ENCODE results near the gene DCTN5.
"Not testable (repeated sequence)": the region's sequence is repeated elsewhere in the genome, so short reads cannot be mapped to it uniquely, and the experiment has no call there.

Gene DCTN5

DNA sequence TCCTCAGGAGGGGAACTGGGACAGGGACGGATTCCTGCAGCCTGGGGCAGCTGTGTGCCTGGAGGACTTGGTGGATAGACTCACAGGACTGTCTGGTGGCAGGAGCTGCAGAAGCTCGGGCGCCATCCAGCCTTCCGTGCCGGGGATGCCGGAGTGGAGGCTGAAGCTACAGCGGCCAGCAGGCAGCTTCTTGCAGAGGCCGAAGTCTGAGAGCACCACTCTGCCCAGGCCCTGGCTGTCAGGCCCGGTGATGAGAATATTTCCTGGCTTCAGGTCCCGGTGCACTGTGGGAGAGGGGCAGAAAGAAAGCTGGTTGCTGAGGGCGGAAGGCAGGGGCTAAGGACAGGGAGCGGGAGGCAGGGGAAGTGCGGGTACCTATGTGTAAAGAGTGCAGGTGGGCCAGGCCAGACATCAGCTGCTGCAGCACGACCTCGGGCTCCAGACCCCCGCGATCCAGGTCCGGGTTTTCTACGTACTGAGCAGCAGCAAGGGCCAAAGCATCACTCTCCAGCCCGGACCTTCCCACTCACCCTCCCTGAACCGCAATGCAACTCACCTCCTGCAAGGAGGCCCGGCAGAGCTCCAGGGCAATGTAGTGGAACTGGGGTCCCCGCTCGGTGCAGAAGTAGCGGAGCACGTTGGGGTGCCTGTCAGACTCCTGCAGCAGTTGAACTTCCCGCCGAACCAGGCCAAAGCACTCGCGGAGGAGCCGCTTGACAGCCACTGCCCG lies 53.5 kb downstream of the DCTN5 start:
- no peak for DNase-seq

GRCh38 chr16:23695756-23696155 lies 54.5 kb downstream of the DCTN5 start:
- no peak for DNase-seq

- no peak for DNase-seq
Measured at GRCh38 chr16:23699100-23699499, 57.8 kb downstream of the DCTN5 start.

GRCh38 chr16:23700093-23700492 lies 58.8 kb downstream of the DCTN5 start:
- DNase-seq, result no peak

- DNase-seq, result no peak
Measured at GRCh38 chr16:23700509-23700908, 59.2 kb downstream of the DCTN5 start.

GRCh38 chr16:23701045-23701444 lies 59.8 kb downstream of the DCTN5 start:
- DNase-seq, result no peak

DNA sequence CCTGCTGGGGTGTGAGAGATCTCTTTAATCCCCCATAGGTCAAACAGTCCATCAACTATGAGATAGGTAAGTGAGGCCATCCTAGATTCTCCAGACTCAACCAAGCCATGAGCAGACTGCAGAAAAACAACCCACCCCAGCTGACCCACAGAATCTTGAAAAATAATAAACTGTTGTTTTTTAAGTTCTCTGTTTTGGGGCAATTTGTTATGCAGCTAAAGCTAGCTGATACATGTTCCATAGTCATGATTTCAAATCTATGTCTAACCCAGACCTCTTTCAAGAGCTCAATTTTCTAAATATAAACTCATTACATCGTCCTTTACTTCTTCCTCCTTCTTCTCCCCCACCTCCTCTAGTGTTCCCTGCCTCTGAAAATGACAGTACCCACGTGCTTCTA lies 61.7 kb downstream of the DCTN5 start:
- no peak for DNase-seq

DNA sequence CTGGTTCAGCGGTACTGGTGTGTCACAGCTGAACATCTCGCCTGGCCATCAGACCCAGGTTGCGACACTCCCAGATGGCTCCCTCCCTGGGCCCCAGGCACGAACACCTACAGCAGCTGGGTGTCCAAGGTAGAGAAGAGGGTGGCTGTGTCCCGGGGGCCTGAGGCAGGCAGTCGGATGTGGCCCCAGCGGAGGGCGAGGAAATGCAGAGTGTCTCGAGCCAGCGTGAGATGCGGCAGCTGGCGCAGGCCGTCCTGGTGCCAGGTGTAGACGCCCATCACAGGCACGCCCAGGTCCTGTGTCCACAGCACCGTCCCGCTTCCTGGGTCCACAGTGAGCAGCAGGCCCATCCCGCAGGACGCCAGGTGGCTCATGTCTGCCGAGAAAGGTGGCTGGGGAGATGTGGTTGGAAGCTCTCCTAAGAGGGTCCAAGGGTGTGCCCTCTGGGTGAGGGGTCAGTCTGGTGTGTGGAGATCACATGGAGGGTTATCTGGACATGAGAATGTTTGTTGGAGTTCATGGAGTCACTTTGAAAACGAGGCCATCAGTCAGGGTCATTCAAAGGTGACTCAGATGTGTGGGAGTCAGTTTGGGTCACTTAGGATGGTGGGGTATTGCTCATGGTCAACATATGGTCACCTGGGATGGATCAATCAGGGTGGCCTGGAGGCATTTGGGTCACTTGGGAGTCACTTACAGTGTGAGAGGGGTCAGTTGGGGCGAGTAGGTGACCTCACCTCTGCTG lies 63.7 kb downstream of the DCTN5 start:
- no peak for DNase-seq

GRCh38 chr16:23705517-23705902 lies 64.2 kb downstream of the DCTN5 start:
- no peak for DNase-seq

- DNase-seq, result no peak
Measured at GRCh38 chr16:23706439-23706838, 65.2 kb downstream of the DCTN5 start.

GRCh38 chr16:23709536-23709935 lies 68.3 kb downstream of the DCTN5 start:
- DNase-seq, result no peak

- DNase-seq, result no peak
Measured at GRCh38 chr16:23710008-23710407, 68.7 kb downstream of the DCTN5 start.

DNA sequence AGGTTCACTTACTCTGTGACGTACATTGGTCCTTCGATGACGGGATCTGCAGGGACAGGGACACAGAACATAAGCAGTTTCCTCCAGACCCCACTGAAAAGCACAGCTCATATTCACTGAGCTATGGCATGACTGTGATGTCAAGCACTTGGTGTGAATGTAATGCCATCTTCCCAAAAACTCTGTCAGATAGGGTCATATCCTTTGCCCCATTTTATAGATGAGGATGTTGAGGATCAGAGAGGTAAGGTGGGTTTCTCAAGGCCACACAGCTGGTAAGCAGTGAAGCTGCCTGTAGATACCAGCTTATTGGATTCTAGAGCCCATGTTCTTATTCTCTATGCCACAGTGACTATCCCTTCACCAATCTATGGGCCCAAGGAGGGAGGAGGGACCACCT lies 69.2 kb downstream of the DCTN5 start:
- DNase-seq, result no peak

GRCh38 chr16:23711785-23712184 lies 70.5 kb downstream of the DCTN5 start:
- no peak for DNase-seq

- DNase-seq, result no peak
Measured at GRCh38 chr16:23712976-23713375, 71.7 kb downstream of the DCTN5 start, which contains the start of gene ERN2. Gene ERN2, minus strand, starts transcription at chr16:23713222. Its CDS starts 35 bp downstream, at chr16:23713187.

GRCh38 chr16:23716484-23716883 lies 75.2 kb downstream of the DCTN5 start:
- no peak for DNase-seq

DNA sequence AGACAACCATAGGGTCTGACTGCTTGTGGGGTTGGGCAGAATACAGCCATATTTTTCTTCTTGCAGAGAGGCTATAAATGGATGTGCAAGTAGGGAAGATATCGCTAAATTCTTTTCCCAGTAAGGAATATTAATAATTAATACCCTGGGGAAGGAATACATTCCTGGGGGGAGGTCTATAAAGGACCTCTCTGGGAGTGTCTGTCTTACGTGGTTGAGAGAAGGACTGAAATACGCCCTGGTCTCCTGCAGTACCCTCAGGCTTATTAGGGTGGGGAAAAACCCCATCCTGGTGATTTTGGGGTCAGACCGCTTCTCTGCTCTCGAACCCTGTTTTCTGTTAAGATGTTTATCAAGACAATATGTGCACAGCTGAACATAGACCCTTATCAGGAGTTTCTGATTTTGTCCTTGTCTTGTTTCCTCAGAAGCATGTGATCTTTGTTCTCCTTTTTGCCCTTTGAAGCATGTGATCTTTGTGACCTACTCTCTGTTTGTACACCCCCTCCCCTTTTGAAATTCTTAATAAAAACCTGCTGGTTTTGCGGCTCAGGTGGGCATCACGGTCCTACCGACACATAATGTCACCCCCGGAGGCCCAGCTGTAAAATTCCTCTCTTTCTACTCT lies 81.5 kb downstream of the DCTN5 start:
- not testable (repeated sequence) for DNase-seq

DNA sequence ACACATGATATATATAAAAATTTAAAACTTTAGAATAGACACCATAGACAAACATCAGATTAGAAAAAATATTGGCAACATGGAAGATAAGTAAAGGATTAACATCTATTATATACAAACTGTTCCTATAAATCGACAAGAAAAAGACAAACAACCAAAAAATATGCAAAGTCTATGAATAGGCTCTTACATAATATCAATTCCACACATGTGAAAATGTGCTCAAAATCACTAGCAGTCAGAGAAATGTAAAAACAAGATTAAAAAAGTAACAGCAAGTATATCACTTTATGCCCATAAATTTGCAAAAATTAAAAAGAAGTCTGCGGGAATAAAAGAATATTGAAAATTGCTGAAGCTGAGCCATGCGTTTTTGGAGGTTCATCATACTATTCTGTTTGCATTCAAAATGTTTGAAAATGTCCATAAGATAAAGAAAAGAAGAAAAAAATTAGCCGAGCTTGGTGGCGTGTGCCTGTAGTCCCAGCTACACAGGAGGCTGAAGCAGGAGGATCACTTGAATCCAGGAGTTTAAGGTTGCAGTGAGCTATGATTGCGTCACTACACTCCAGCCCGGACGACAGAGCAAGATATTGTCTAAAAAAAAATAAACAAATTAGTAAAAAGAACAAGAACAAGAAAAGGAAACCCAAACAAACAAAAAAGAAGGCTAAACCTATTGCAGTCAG lies 83.0 kb downstream of the DCTN5 start:
- DNase-seq, result no peak

DNA sequence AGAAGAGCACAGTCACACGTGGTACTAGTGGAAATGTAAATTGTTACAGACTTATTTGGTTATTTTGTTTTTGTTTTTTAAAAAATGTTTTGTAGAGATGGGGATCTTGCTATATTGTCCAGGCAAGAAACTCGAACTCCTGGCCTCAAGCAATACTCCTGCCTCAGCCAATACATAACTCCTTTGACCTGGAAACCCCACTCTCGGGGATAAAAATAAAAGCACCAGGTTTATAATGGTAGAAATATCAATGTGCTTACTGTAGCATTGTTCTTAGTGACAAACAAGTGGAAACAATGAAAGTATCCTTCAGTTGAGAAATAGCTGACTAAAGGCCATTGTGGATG lies 83.5 kb downstream of the DCTN5 start:
- DNase-seq, result no peak

GRCh38 chr16:23726710-23727109 lies 85.4 kb downstream of the DCTN5 start:
- DNase-seq, result no peak

Measured in SIG-M5 (cell line).